Glutamatergic neuron (in vitro differentiated cells): ENCODE measurements around the gene TMPRSS6. TPM values are rescaled to one million over a fixed set of nuclear protein-coding genes. Genes with fewer than 3 reads are reported as not detected.

Experiments
- DNase-seq: peaks from one replicate; pipeline ENCODE4 v3.0.0; 2022
- H3K27ac Mint-ChIP-seq: one replicate; pipeline ENCODE4 v1.8.0; 2020; ENCODE audit warnings: mild to moderate bottlenecking, mixed read lengths, inconsistent platforms; ENCODE audit not compliant: unreplicated experiment
- H3K27me3 Mint-ChIP-seq: one replicate; pipeline ENCODE4 v1.8.0; 2020; ENCODE audit warnings: mild to moderate bottlenecking, moderate library complexity, mixed read lengths, inconsistent platforms; ENCODE audit not compliant: unreplicated experiment
- H3K36me3 Mint-ChIP-seq: one replicate; pipeline ENCODE4 v1.8.0; 2020; ENCODE audit warnings: mild to moderate bottlenecking, mixed read lengths, inconsistent platforms; ENCODE audit not compliant: unreplicated experiment
- H3K4me1 Mint-ChIP-seq: one replicate; pipeline ENCODE4 v1.8.0; 2020; ENCODE audit warnings: mild to moderate bottlenecking, low read depth, mixed read lengths, inconsistent platforms; ENCODE audit not compliant: unreplicated experiment
- H3K4me3 Mint-ChIP-seq: one replicate; pipeline ENCODE4 v1.8.0; 2020; ENCODE audit warnings: mild to moderate bottlenecking, mixed read lengths, inconsistent platforms; ENCODE audit not compliant: unreplicated experiment
- H3K9me3 Mint-ChIP-seq: one replicate; pipeline ENCODE4 v1.8.0; 2020; ENCODE audit warnings: mild to moderate bottlenecking, moderate library complexity, mixed read lengths, inconsistent platforms; ENCODE audit not compliant: unreplicated experiment
- CTCF ChIP-seq: fragments of 200-600 bp; sonication (generic); IDR thresholded peaks from one replicate; pipeline ENCODE4 v1.5.0; 2021; ENCODE audit not compliant: partially characterized antibody, unreplicated experiment
- total RNA-seq: library from RNA; stranded (reverse); fragmentation: NEBNext Ultra II Directional; extraction: Animal tissue kit (Norgen Biotek cat#: 25700); gene quantifications from one replicate; pipeline ENCODE4 v1.2.1, GENCODE V29; 2021; ENCODE audit not compliant: unreplicated experiment

TMPRSS6 gene
- total RNA-seq, 1 donor from 2014 or later = 0.12 TPM

GRCh38 chr22:37065961-37066360 is 43.6 kb downstream of the TMPRSS6 start:
- Mint-ChIP-seq H3K4me3 (no peak overlapping the region), H3K27me3 (peaks cover 10% of the 10 kb centered on the region), H3K27ac (no peak overlapping the region), H3K9me3 (peaks cover 6% of the 10 kb centered on the region), H3K36me3 (no peaks in the 10 kb centered on the region), H3K4me1 (peaks cover 7% of the 10 kb centered on the region)
- TF ChIP-seq CTCF = no peak
- no peak for DNase-seq

- Mint-ChIP-seq H3K4me1 (peaks cover 7% of the 10 kb centered on the region), H3K9me3 (peaks cover 6% of the 10 kb centered on the region), H3K27me3 (peaks cover 10% of the 10 kb centered on the region), H3K36me3 (no peaks in the 10 kb centered on the region), H3K27ac (no peak overlapping the region), H3K4me3 (no peak overlapping the region)
- DNase-seq = no peak
- TF ChIP-seq CTCF = no peak
These were observed 44.3 kb downstream of the TMPRSS6 start for GRCh38 chr22:37065180-37065579.

GRCh38 chr22:37064553-37064952 is 45.0 kb downstream of the TMPRSS6 start:
- DNase-seq = no peak
- Mint-ChIP-seq H3K4me1 (peaks cover 7% of the 10 kb centered on the region), H3K27me3 (peaks cover 4% of the 10 kb centered on the region), H3K4me3 (no peak overlapping the region), H3K27ac (no peak overlapping the region), H3K36me3 (no peaks in the 10 kb centered on the region), H3K9me3 (peaks cover 3% of the 10 kb centered on the region)
- no peak for TF ChIP-seq CTCF

GRCh38 chr22:37063431-37064420 is 45.8 kb downstream of the TMPRSS6 start:
- Mint-ChIP-seq H3K4me3 (no peak overlapping the region), H3K27me3 (peaks cover 4% of the 10 kb centered on the region), H3K4me1 (peaks cover 7% of the 10 kb centered on the region), H3K9me3 (peaks cover 2% of the 10 kb centered on the region), H3K36me3 (no peaks in the 10 kb centered on the region), H3K27ac (no peak overlapping the region)
- TF ChIP-seq CTCF = no peak
- no peak for DNase-seq
